Mucosa of descending colon (tissue), 3 donors: ENCODE measurements around the gene CCT2. TPM values are rescaled to one million over a fixed set of nuclear protein-coding genes. Genes with fewer than 3 reads are reported as not detected.

Experiments
- ATAC-seq: fragments of 200-7000 bp; cut with Tn5 transposase; one replicate; pipeline ENCODE4 v1.9.1; 2020; ENCODE audit warnings: mild to moderate bottlenecking, moderate library complexity
- DNase-seq, 3 donors: peaks; one replicate each; pipeline ENCODE4 v3.0.0-alpha.2; 2020
- H3K36me3 ChIP-seq: fragments of 200-600 bp; one replicate; pipeline ENCODE4 v1.8.0; 2021; ENCODE audit warnings: low read depth, mild to moderate bottlenecking
- H3K4me1 ChIP-seq: fragments of 200-600 bp; one replicate; pipeline ENCODE4 v1.8.0; 2021; ENCODE audit warnings: low read depth, mild to moderate bottlenecking
- H3K4me3 ChIP-seq: fragments of 200-600 bp; one replicate; pipeline ENCODE4 v1.8.0; 2021; ENCODE audit warnings: mild to moderate bottlenecking
- H3K9me3 ChIP-seq: fragments of 200-600 bp; one replicate; pipeline ENCODE4 v1.8.0; 2021; ENCODE audit warnings: mild to moderate bottlenecking
- CTCF ChIP-seq: fragments of 200-600 bp; IDR thresholded peaks from one replicate; pipeline ENCODE4 v1.8.0; 2022; ENCODE audit warnings: antibody characterized with exemption, mild to moderate bottlenecking
- intact Hi-C, 2 donors: fragments of 100-400 bp; cut with DNase I in 1 of 2; cut with micrococcal nuclease in 1 of 2; formaldehyde crosslinking; loops; one replicate each; pipeline versions ENCODE4 v1.11.0 to v1.11.1; 2022; cut with DNase I, micrococcal nuclease
- microRNA-seq: library from miRNA; unstranded; fragments of <30 nt; microRNA quantifications from one replicate; pipeline ENCODE4, GENCODE V29; 2019
- total RNA-seq, 3 donors: library from RNA; stranded (reverse); fragmentation: NEBNext Ultra II Directional in 2 of 3; extraction: Animal tissue kit (Norgen Biotek cat#: 25700) in 2 of 3; gene quantifications; one replicate each; pipeline versions ENCODE4 v1.2.1 to v1.2.4, GENCODE V29; 2021 to 2023
- donor health status: DM: no; HTN: no; CAD: no; lungs with moderate emphysema.
- donor health status: DM: no; HTN: no; CAD: no.
- donor health status: DM: no; HTN: yes; CAD: no.

CCT2 gene
- total RNA-seq, 3 donors from 2014 or later: 85.0 to 106 (median 103) TPM

- TF ChIP-seq CTCF: no peak
- no peak for ATAC-seq
- Histone ChIP-seq H3K9me3 (no peaks in the 10 kb centered on the region), H3K4me1 (no peaks in the 10 kb centered on the region), H3K36me3 (no peaks in the 10 kb centered on the region), H3K4me3 (no peak overlapping the region)
- no peak for DNase-seq
- intact Hi-C loops: no loop called here
Observed at GRCh38 chr12:69644511-69644910, 59.3 kb downstream of the CCT2 start.

DNA sequence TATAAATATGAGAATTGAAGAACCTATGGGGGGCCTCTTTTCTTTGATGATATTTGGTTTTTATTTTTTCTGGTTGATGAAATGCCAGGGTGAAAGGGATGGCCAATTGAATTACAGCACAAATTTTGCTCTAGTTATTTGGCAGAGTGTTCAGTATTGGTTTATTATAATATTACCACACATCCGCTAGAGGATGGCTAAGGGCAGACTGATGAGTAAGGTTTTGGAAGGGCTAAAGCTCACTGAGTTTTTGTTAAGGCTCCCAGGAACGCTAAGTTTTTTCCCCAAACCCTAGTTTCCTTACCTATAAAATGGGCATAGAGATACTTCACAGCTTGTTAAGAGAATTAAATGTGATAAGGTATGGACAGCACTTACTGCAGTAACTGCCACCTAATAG is 59.8 kb downstream of the CCT2 start:
- no peaks in the 10 kb centered on the region for H3K4me1 ChIP-seq
- no peak overlapping the region for H3K4me3 ChIP-seq
- TF ChIP-seq CTCF: no peak
- H3K9me3 ChIP-seq: no peaks in the 10 kb centered on the region
- intact Hi-C loops: no loop called here
- no peaks in the 10 kb centered on the region for H3K36me3 ChIP-seq
- ATAC-seq (no peak), DNase-seq (no peak)

DNA sequence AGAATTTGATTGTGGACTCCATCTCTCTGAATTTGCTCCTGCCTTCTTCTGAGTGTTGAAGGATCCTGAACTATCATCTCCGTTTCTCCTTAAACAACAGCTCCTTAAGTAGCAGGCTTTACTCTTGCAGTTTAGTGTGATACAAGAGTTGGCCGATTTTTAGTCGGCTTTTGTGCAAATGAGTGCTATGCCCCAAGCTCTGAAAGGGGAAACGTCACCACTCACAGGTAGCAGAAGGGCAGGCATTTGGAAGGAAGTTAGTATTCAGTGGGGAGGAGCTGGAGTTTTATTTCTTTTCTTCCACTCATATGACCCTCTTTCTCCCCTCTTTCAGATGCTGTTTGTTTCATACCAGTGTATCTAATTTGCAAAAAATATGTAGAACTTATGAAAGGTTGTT is 61.9 kb downstream of the CCT2 start:
- H3K4me3 ChIP-seq: no peak overlapping the region
- intact Hi-C loops: no loop called here
- no peak for TF ChIP-seq CTCF
- DNase-seq: no peak
- no peak for ATAC-seq
- H3K9me3 ChIP-seq: no peaks in the 10 kb centered on the region
- no peaks in the 10 kb centered on the region for H3K36me3 ChIP-seq
- H3K4me1 ChIP-seq: no peaks in the 10 kb centered on the region

GRCh38 chr12:69648476-69648875 is 63.2 kb downstream of the CCT2 start:
- intact Hi-C loops: no loop called here
- Histone ChIP-seq H3K9me3 (no peaks in the 10 kb centered on the region), H3K36me3 (no peaks in the 10 kb centered on the region), H3K4me3 (no peak overlapping the region), H3K4me1 (no peaks in the 10 kb centered on the region)
- DNase-seq (no peak), ATAC-seq (no peak)
- TF ChIP-seq CTCF: no peak

DNA sequence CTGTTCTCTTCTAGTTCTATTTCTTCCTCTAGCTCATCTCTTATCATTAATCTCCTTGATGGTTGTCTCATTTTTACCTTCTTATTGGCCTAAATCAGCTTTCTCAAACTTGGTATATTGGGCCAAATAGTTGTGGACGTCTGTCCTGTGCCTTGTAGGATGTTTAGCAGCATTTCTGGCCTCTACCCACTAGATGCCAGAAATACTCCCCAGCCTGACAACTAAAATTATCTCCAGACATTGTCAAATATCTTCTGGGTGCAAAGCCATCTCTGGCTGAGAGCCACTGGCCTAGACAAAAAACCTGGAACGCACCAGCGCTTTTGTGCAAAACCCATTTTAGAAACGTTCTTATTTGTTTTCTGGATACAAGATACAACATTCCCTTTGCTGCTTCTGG is 64.3 kb downstream of the CCT2 start:
- intact Hi-C loops: no loop called here
- Histone ChIP-seq H3K36me3 (no peaks in the 10 kb centered on the region), H3K4me3 (no peak overlapping the region), H3K9me3 (no peaks in the 10 kb centered on the region), H3K4me1 (no peaks in the 10 kb centered on the region)
- no peak for TF ChIP-seq CTCF
- no peak for DNase-seq
- no peak for ATAC-seq

Small RNAs within 50 kb of the gene (microRNA-seq; reads per million reads assigned to microRNA genes)
- gene MIR3913-1 (not detected), gene MIR3913-2 (not detected)

Other genes with a start within 250 kb of the CCT2 start
- gene LYZ, start 237.1 kb upstream of the CCT2 start, total RNA-seq: 100 to 1,000 TPM in 1 of 3 donors, 10 to 100 TPM in 2; 47.7 to 118 (median 55.2) TPM
- gene YEATS4, start 225.7 kb upstream of the CCT2 start, total RNA-seq: 10 to 100 TPM in 2 of 3 donors, 1 to 10 TPM in 1; 8.8 to 12.8 (median 10.7) TPM
- 10 to 100 TPM; 24.2 to 30.8 (median 30.3) TPM for gene FRS2, start 115.1 kb upstream of the CCT2 start, total RNA-seq
- gene LRRC10, start 25.4 kb downstream of the CCT2 start, total RNA-seq: not detected
- under 1 TPM in 2 of 3 donors, not detected in 1; 0.09 to 0.27 TPM for gene BEST3, start 113.8 kb downstream of the CCT2 start, total RNA-seq
- gene RAB3IP, start 153.4 kb downstream of the CCT2 start, total RNA-seq: 10 to 100 TPM; 19.2 to 57.6 (median 37.4) TPM
- gene MYRFL, start 239.8 kb downstream of the CCT2 start, total RNA-seq: under 1 TPM in 2 of 3 donors, not detected in 1; 0.23 to 0.58 TPM